Right lobe of liver (tissue), 4 donors: ENCODE data around the gene DHRSX.

Experiments used
- POLR2A ChIP-seq: fragments of 450-650 bp; IDR thresholded peaks from one replicate; pipeline ENCODE4 v1.6.1; 2017; ENCODE audit warnings: antibody characterized with exemption, mild to moderate bottlenecking
- TF ChIP-seq, protein P1 (sequence below), 4 donors: fragments of 200-600 bp in 3 of 4; fragments of 450-650 bp in 1 of 4; IDR thresholded peaks; one replicate each; pipeline versions ENCODE4 v1.5.1 to v1.8.0; 2016 to 2022; ENCODE audit warnings: antibody characterized with exemption in 4 of 4, mild to moderate bottlenecking in 2 of 4
- donor health status: DM: no; HTN: no; CAD: no.
- donor health status: DM: no; HTN: no; CAD: no.
- donor health status: DM: no; HTN: yes; CAD: no.

- TF ChIP-seq, protein P1, sequence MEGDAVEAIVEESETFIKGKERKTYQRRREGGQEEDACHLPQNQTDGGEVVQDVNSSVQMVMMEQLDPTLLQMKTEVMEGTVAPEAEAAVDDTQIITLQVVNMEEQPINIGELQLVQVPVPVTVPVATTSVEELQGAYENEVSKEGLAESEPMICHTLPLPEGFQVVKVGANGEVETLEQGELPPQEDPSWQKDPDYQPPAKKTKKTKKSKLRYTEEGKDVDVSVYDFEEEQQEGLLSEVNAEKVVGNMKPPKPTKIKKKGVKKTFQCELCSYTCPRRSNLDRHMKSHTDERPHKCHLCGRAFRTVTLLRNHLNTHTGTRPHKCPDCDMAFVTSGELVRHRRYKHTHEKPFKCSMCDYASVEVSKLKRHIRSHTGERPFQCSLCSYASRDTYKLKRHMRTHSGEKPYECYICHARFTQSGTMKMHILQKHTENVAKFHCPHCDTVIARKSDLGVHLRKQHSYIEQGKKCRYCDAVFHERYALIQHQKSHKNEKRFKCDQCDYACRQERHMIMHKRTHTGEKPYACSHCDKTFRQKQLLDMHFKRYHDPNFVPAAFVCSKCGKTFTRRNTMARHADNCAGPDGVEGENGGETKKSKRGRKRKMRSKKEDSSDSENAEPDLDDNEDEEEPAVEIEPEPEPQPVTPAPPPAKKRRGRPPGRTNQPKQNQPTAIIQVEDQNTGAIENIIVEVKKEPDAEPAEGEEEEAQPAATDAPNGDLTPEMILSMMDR (IDR thresholded peaks at IDR 0.05) = no peak
- no peak for TF ChIP-seq POLR2A
Measured at GRCh38 chrX:2224161-2224560, 276.6 kb downstream of the DHRSX start.
